ENCODE results near the gene ITPA.

Gene ITPA

DNA sequence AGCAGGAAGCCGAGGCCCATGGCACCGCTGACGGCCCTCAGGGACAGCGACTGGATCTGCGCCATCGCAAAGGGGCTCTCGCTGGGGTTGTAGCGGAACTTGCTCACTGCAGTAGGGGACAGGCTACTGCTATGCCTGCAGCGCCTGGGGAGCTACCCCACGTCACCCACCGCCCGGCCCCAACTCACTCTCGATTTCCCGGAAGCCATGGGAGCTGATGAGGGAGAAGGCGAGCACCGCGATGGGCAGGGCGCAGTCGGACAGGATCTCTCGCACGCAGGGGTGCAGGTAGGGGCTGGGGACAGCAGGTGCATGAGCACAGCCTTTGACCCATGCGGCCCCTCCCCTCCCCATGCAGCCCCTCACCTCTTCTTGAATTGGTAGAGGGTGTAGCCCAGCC is 19.9 kb downstream of the ITPA start:
- no peak for DNase-seq (ENCODE audit: low spot score)

DNA sequence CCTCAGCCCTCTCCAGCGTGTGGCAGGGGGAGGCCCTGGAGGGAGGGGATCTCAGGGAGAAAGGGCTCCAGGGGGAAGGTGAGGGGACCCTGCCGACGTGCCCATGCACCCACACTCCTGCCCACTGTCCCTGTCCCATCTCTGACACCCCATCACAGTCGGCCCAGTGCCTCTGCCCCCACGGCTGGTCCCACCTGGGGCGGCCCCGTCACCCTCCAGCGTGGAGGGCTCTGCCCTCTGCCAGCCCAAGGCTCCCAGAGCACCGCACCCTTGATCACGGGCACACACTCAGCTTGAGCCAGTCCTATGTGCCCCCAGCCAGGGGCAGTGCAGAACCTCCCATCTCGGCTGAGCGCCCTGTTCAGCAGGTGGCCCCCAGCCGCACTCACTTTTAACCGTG is 20.5 kb downstream of the ITPA start:
- no peak for DNase-seq (ENCODE audit: low spot score)

DNA sequence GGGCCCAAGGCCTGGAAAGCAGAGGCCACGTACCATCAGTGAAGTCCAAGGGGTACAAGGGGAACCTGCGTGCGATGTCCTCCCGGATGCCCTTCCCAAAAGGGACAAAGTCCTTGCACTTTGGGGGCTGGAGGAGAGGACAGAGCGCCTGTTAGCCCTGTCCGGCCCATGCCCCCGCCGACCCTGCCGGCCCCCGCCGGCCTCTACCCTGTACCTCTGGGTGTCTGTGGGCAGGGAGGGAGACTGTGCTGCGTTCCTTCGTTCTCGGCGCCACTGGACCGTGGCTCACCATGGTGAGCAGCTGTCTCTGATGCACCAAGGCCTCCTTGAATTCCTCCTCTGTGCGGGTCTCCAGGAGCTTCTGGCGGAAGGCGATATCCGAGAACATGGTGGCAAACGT is 21.8 kb downstream of the ITPA start:
- no peak for DNase-seq (ENCODE audit: low spot score)

DNA sequence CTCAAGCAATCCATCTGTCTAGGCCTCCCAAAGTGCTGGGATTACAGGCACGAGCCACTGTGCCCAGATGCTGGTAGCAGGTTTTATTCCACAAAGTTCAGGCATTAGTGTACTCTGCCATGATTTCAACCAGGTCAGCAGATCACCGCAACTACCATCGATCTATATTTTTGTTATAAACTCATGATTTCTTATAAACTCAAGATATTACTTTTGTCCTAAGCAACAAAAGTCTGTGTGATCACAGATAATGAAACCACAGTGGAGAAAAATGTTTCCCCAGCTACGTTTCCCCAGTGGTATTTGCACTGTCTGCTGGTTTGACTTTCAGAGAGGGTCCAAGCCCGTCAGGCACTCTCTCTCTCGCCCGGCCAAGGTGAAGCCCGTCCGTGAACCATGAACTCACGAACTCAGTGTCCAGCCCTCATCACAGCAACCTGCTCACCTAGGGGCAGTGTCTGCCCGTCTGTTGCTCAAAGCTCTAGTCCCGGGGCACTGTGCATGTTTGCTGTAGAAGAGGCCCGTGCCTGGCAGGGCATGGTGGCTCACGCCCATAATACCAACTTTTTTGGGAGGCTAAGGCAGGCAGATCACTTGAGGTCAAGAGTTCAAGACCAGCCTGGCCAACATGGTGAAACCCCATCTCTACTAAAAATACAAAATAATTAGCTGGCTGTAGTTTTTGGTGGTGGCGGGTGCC is 22.7 kb downstream of the ITPA start:
- no peak for DNase-seq (ENCODE audit: low spot score)

DNA sequence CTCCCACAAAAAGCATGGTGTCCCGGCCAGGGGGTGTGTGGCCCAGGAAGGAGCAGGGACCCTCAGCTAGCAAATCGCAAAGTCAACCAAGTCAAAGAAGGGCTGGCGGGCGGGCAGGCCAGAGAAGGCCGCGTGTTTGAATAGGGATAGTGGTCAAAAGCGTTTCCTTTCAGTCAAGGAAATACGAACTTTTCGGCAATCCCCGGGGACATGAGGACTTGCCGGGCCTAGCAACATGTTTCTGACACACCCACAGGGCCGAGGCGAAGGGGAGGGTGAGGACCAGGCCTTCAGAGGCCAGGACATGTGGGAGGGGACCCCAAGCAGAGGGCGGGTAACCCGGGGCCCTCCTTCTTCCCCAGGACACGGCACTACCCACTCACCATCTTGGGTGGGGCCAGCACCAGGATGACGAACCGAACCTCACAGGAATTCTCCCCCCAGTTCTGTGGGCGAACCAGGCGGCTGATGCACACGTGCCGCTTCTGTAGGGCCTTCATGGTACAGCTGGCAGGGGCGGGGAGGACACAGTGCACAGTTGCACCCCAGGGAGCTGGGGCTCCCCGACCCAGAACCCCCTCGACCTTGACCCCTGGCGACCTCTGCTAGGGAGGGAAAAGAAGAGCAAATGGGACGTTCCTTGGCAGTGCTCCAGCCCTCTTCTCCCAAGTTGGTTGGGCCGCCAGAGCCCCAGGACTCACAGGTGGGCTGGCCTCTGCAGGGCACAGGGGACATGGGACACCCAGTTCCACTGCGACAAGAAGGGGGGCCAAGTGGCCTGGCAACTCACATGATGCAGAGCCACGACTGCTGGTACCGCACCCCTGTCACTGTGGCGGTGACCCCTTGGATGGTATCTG is 24.1 kb downstream of the ITPA start:
- no peak for DNase-seq (ENCODE audit: low spot score)

DNA sequence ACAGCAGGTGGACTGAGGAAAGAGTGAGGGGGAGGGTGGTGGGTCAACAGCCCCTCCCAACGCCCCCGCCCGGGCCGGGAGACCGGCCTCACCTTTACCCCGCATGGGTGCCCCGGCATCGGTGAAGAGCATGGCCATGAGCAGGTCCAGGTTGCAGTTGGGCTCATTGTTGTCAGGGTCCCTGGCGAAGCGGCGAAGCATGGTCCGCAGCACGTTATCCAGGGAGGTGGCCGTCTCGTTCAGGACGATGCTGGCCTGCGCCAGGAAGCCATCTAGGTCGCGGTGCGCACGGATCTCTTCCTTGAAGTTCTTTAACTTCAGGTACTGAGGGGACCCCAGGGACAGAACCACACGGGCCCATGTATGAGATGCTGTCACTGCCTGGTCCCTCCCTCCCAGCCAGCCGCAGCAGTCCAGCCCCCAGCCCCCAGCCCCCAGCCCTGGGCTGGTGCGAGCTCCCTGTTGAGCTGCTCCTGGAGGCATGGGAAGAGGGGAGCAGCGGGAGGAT is 24.7 kb downstream of the ITPA start:
- DNase-seq (ENCODE audit: low spot score) = no peak

DNA sequence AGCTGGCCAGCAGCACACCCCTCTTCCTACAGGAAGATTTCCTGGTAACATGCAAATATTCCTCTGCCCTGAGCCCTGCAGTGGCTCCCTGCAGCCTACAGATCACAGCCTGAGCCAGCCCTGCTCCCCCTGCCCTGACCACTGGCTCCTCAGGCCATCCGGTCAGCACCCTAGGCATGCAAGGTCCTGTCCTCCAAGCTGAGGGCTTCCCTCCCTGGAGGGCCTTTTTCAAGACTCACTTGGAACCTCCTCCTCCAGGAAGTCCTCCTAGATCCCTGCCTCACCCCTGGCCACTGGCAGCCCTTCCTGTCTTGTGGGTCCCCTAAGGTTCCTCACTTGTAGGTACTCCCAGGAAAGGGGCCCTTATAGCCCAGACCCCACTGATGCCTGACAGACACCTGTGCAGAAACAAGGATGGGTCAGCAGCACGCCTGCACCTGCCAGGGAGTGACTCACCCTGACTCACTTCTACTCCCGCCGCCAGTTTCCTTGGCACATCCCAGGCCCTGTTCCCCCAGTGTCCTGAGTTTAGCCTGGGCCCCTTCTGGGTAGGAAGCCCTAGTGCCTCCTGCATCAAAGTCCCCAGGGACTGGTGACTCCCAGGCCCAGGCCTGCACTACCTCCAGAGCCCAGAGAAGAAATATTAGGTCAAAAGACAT is 26.5 kb downstream of the ITPA start:
- no peak for DNase-seq (ENCODE audit: low spot score)

DNA sequence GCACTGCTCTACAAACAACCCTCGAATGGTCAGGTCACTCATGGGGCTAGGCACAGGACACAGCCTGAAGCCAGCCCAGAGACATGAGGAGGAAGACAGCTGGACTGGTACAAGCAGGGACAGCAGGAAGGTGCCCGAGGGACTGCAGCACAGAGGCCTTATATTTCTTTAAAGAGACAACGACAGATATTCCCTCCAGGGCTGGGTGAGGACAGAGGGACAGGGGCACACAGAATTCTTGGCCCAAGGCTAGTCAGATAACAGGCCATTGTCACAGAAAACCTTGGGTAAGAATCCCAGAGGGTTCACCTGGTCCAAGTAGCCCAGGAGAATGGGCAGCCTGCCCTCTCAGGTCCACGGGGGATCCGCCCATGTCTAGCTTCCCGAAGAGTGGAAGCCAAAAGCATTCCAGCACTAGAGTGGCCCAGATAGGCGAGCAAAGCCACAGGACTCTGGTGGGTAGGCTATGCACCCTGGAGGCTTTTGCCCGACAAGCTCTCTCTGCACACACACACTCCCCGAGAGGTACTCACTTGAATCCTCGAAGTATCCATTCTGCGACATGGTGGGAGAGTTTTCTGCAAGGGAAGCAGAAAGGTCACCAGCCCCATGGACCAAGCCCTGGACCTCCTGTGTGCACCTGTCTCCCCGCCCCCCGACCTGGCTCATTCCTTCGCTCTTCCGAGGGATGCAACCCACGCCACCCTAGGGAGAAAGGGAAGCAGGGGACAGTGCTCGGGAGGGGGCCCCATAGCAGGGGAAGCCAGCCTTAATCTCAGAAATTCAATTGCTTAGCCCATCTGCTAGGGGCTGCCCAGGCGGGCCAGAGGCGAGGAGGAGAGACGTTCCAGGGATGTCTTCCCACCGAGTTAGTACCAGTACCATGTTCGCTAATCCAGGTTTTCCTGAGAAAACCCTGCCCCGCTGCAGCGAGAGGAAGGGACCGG is 28.0 kb downstream of the ITPA start:
- no peak for DNase-seq (ENCODE audit: low spot score)

DNA sequence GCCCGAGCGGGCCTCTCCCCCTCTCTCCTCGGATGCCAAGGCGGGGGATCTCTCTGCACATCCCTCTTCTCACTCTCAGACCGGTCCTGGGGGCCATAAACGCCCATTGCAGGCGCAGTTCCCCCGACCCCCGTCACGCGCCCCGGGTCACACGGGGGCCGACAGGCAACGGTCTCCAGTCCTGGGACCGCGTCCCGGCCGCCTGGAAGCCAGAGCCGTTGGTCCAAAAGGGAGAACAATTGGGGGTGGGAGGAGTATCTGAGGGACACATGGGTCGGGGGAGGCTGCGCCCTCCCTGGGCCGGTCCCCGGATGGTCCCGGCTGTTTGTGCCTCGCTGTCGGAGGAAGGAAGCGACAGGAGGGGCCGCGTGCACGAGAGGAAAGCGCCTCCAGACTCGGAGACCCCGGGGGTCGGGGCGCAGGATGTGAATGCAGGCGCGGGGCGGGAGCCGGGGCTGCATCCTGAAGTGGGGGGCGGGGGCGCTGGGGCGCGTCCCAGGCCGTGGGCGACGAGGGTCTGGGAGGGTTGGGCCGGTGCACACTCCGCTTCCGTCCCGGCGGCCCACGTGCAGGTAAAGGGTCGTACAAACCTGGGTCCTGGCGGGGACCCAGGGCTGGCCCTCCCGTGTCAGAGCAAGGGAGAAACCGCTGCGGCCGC is 28.8 kb downstream of the ITPA start:
- no peak for DNase-seq (ENCODE audit: low spot score)

DNA sequence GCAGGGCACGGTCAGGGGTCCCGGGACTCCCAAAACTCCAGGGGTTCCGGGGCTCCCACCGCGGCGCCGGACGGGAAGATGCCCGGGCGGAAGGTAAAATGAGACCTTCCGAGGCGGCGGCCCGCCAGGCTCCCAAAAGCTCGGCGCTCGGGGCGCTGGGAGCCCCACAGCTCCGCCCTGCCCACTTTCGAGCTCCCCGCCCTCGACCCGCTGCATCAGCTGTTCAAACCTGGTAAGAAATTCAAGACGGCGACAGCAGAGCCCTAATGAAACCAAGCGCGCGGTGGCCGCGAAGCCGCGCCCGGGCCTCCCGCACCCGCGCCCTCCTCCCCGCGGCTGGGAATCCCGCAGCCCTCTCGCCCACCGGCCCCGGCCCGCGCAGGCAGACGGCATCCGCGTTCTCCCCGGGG is 29.3 kb downstream of the ITPA start:
- DNase-seq (ENCODE audit: low spot score) = no peak

DNA sequence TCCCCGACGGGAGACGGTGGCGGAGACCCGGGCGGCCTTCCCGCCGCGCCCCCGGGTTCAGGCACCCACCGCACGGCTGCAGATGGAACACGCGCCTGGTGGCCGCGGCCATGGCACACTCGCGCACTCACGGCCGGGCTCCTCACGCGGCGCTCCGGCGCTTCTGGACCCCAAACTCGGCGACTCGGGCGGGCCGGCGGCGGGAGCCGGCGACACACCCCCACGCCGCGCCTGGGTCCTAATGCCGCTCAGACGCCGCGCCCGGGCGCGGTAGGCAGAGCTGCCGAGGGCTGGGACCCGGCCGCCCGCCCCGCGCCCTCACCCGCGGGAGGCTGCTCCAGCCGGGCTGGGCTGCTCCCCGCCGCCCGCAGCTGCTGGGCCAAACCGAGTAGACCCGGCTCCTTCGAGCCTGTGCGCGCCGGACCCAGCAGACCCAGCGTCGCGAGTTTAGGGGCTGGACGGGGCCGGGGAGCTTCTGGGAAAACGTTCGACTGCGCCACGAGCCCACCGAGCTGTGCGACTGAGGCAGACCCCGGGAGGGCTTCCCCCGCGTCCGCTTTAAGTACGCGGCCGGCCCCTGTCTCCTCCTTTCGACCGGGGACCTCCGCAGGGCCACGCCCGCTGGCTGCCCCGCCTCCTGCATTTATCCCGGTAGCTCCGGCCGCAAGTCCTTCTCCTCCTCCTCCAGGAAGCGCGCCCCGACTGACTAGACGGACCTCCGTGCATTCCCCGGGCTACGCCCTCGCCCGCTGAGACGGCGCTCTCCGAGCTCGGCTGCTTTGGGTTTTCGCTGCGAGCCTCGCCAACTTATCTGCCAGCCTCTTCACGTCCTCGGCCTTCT is 29.9 kb downstream of the ITPA start, which contains the start of gene SLC4A11:
TSS of gene SLC4A11 (minus strand) at position 165 of the 841 bp plus-strand sequence. CDS start at position 112, 53 bp downstream.
- no peak for DNase-seq (ENCODE audit: low spot score)

DNA sequence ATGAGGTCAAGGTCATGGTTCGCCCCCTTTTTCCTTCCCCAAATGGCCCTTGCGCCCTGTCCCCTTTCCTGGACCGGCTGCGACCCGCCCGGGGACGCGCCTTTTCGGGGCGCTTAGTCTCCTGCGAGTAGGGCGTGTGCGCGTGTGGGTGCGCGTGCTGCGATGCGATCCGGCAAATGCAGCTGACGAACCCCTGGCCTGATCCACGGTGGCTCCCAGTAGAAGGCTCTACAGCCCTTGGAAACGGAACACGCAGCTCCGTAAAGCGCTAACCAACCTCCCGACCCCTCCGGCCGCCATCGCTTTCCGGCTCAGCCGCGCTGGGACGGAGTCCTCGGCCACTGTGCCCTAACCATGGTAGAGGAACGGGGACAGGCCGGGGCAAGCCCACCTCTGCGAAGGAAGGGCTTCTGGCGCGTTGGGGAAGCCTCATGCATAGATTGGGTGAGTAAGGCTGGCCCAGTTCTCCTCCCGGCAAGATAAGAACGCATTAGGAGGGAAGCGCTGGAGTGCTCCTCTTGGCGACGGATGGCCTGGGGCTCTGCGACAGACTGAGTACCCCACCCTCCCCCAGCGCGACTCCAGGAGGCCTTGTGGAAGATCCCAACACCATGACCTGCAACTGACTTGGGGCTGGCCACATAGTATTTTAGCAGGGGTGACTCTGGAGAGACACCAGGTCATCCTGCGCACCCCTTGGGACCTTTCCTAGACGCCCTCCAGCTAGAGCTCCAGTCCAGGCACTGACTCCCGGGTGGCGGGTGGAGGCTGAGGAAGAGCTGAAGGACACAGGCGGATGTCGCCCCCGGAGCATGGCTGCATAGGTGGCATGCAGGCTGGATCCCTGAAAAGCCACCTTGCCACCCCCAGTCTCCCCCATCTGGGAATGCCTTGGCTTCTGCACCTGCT is 30.8 kb downstream of the ITPA start:
- DNase-seq (ENCODE audit: low spot score) = no peak

DNA sequence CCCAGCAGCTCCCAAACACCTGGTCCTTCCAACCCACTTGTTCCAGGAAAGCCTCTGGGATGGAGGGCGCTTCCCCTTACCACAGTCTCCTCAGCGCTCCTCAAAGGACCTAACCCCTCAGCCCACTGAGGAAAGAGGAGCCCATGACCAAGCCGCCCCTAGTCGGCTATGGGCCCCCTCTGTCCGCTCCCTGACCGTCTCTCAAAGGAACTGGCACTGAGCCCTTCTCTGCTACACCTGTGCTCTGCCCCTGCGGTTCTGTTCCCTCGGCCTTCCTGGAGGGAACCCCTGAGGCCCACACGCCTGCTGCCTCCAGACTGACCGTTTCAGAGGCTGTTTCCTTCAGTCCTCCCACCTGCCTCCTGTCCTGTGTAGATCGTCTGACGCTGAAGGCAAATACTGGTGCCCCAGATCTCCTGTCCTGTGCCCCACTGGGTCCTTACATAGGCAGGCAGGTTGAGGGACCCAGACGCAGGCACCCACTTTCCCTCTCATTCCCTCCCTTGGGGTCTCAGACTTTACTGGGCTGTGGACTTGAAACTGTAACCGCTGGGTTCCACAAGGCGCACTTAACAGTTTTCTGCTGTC is 31.6 kb downstream of the ITPA start:
- no peak for DNase-seq (ENCODE audit: low spot score)

DNA sequence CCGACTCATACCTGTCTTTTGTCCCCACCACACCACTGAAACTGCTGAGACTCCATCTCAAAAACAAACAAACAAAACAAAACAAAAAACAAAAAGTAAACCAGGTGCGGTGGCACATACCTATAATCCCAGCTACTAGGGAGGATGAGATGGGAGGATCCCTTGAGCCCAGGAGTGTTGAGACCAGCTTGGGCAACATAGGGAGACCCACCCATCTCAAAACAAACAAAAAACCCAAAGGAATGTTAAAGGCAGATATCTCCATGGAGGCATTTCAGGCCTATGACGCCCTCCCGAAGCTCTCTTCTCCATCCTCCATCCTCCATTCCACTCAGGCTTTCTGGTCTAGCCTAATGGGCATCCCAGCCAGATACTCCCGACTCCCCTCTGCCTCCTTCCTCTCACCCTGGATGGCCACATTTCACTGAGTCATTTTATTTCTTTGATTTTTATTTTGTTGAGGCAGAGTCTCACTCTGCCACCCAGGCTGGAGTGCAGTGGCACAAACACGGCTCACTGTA is 32.9 kb downstream of the ITPA start:
- no peak for DNase-seq (ENCODE audit: low spot score)

DNA sequence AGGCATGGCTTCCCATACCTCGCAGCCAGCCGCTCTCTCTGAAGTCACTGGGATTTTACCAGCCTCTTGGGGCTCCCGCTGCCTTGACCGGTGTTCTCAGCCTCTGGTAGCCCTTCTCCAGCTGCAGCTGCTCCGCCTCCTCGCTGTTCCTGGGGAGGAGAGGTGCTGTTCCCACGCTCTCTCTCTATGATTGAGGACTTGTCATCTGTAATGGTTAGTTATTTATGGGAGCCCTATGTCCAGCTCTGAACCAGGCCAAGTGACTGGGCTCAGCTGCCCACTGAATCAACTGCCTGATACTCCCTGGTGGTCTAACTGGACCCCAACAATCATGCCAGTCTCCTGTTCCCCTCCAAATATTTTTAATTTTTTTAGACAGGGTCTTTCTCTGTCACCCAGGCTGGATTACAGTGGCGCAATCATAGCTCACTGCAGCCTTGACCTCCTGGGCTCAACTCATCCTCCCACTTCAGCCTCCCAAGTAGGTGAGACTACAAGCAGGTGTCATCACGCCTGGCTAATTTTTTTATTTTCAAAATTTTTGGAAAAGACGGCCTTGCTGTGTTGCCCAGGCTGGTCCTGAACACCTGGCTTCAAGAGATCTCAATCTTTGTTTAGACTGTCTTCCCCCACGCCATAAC is 34.5 kb downstream of the ITPA start:
- DNase-seq (ENCODE audit: low spot score) = no peak

DNA sequence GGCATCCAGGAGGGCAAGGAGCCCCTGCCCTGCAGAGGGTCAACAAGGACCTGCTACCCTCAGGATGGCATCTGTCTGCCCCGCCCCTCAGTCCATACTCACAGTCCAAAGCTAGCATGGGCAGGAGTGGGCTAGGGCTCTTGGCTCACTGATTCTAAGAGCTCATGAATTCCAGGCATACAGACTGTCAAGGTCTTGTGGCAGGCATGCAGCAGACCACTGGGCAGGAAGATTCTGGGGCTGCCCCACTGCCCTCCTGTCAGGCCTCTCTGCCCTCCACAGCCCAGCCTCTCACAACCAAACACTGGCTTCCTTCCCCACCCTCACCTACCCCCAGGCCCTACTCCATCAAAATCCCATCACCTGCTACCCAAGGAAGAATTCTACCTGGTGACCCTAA is 35.3 kb downstream of the ITPA start:
- no peak for DNase-seq (ENCODE audit: low spot score)

DNA sequence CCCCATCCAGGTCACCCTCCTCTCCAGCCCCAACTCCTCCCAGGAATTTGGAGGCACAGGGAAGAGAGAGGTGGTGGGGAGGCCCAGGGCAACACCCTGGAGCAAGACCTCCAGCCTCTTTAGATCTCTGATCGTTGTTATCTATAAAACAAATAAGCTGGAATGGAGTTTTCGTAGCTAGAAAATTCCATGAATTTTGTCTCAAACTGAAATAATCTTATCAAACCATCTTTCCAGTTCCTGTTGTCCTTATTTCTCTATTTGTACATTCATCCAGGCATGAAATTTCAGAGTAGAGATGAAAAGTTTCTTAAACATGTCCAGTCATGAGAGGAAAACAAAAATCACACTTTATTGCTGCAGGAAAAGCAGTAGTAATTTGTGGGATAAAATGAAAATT is 35.9 kb downstream of the ITPA start:
- DNase-seq (ENCODE audit: low spot score) = no peak

DNA sequence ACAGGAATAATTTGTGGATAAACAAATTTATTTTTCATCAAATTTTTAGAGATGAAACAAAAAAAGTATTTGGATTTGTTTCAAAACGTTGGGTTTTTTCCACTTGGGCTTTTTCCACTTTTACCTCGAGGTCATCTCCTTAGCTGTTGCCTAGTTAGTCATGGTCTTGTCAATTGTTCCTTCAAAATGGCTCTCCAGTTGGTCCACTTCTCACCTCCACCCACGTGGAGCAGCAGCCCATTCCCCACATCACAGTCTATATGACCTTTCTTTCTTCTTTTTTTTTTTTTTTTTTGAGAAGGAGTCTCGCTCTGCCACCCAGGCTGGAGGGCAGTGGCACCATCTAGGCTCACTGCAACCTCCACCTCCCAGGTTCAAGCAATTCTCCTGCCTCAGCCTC is 36.4 kb downstream of the ITPA start:
- DNase-seq (ENCODE audit: low spot score) = no peak
